PFSK-1 (cell line): ENCODE measurements around the gene APLN.

Source experiments
- FOXP2 ChIP-seq: optimal IDR thresholded peaks from 2 replicates; pipeline ENCODE3; 2011; ENCODE audit warnings: borderline replicate concordance, control low read depth, inconsistent platforms; ENCODE audit not compliant: insufficient read depth; ENCODE audit errors: extremely low read length, extremely low read depth
- POLR2AphosphoS5 ChIP-seq: IDR thresholded peaks from 2 replicates; pipeline ENCODE4 v1.6.1; 2012; ENCODE audit warnings: low read depth, mild to moderate bottlenecking, control low read depth, low read length, moderate library complexity
- REST ChIP-seq, 2 experiments: IDR thresholded peaks; 2 replicates each; pipeline versions ENCODE4 v1.6.1 to v1.8.0; 2011 to 2012; ENCODE audit warnings: low read depth in 2 of 2, low read length in 2 of 2, control low read depth in 1 of 2, inconsistent platforms in 1 of 2, mild to moderate bottlenecking in 1 of 2, moderate library complexity in 1 of 2; ENCODE audit not compliant: insufficient read depth in 1 of 2
- SIN3A ChIP-seq: IDR thresholded peaks from 2 replicates; pipeline ENCODE4 v1.6.1; 2012; ENCODE audit warnings: mild to moderate bottlenecking, low read length, moderate library complexity, borderline replicate concordance; ENCODE audit not compliant: insufficient read depth
- TAF1 ChIP-seq: IDR thresholded peaks from 2 replicates; pipeline ENCODE4 v1.6.1; 2012; ENCODE audit warnings: low read length, control low read depth, borderline replicate concordance; ENCODE audit not compliant: insufficient read depth

The APLN gene

DNA sequence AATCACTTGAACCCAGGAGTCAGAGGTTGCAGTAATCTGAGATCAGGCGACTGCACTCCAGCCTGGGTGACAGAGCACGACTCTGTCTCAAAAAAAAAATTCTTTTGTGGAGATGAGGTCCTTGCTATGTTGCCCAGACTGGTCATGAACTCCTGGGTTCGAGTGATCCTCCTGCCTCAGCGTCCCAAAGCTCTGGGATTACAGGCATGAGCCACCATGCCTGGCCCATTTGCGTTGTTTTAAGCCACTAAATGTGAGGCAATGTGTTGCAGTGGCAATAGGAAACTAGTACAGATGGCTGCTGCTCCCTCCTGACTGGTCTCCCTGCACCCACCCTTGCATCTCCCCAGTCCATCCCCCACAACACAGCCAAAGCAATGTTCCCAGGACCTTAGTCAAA is 40.0 kb upstream of the APLN start:
- TF ChIP-seq POLR2AphosphoS5 = no peak
- no peak for TF ChIP-seq SIN3A
- TF ChIP-seq TAF1 = no peak

GRCh38 chrX:129693354-129693753 is 38.6 kb upstream of the APLN start:
- TF ChIP-seq REST (IDR thresholded peaks at IDR 0.05; ENCODE audit: insufficient read depth in 1 of 2, low read depth in 2 of 2, low read length in 2 of 2) = no peak
- no peak for TF ChIP-seq SIN3A
- no peak for TF ChIP-seq POLR2AphosphoS5
- TF ChIP-seq FOXP2 = no peak
- no peak for TF ChIP-seq TAF1

DNA sequence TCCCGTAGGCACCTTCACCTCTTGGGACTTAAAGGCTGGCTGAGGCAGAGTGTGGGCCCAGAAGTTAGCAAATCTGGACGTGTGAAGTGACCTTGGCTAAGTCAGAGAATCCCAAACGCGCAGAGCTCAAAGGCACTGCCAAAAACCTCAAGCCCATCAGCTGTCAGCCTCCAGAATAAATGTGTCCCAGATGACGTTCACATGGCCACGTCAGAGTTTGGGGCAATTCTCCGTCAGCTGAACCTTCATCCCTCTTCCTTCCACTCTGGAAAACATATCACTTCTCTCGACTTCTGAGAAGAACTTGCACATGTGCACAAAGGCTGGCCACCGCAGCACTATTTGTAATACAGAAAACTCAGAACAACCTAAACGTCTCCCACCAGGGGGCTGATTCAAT is 35.7 kb upstream of the APLN start:
- TF ChIP-seq FOXP2 = no peak
- TF ChIP-seq SIN3A = no peak
- no peak for TF ChIP-seq REST (IDR thresholded peaks at IDR 0.05; ENCODE audit: insufficient read depth in 1 of 2, low read depth in 2 of 2, low read length in 2 of 2)
- TF ChIP-seq POLR2AphosphoS5 = no peak
- TF ChIP-seq TAF1 = no peak

- no peak for TF ChIP-seq FOXP2
- no peak for TF ChIP-seq REST (IDR thresholded peaks at IDR 0.05; ENCODE audit: insufficient read depth in 1 of 2, low read depth in 2 of 2, low read length in 2 of 2)
- no peak for TF ChIP-seq SIN3A
- no peak for TF ChIP-seq POLR2AphosphoS5
- no peak for TF ChIP-seq TAF1
Observed at GRCh38 chrX:129689796-129690195, 35.0 kb upstream of the APLN start.

- TF ChIP-seq FOXP2 = no peak
Observed at GRCh38 chrX:129688097-129688496, 33.3 kb upstream of the APLN start.

DNA sequence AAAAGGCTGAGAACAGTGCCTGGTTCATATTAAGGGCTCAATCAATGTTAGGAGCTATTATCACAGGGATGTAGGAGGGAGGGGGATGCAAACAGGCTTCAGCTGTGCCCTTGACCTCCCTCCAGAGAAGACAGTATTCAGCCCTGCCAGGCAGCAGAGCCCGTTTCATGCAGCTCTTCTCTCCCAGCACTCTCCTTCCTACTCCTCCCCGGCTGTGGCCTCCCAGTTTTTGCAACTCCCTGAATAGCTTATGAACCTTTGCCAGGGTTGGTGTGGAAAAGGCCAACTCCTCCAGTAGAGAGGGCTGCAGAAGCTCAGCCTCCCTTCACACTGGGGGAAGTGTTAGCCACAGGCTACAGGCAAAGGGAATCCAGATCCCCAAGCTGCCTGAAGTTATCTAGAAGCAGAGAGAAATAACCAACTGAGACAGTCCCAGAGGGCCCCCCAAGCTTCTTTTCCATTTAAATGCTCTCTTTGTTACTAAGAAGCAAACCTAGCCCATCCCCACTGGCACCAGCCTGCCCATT is 31.7 kb upstream of the APLN start:
- TF ChIP-seq REST (IDR thresholded peaks at IDR 0.05; ENCODE audit: insufficient read depth in 1 of 2, low read depth in 2 of 2, low read length in 2 of 2) (no peak), TAF1 (no peak), FOXP2 (no peak)
